Myometrial cell (primary cell): Measurements from ENCODE around the gene MYF6. TPM values are rescaled to one million over a fixed set of nuclear protein-coding genes. Genes with fewer than 3 reads are reported as not detected.

ENCODE experiments used
- total RNA-seq: library from RNA; depleted of rRNA; stranded (reverse); fragments of >200 nt; gene quantifications from 2 replicates; pipeline ENCODE4 v1.2.3, GENCODE V29; 2015

MYF6 gene
- total RNA-seq: not detected in 2 replicates

GRCh38 chr12:80707126-80707829, at the start of gene MYF6:
Gene MYF6 (plus strand): TSS chr12:80707634. CDS start chr12:80707720, 86 bp downstream.

GRCh38 chr12:80716696-80717469, 9.4 kb downstream of the MYF6 start, which contains the start of gene MYF5:
Gene MYF5 (plus strand): TSS chr12:80716912. CDS start chr12:80717064, 152 bp downstream.

Other genes with a start within 250 kb of the MYF6 start
- gene MYF5, start 9.3 kb downstream of the MYF6 start, total RNA-seq: not detected in 2 replicates
- gene LIN7A, start 230.3 kb downstream of the MYF6 start, total RNA-seq: 11.2 and 19.5 TPM in 2 replicates